NOMO-1 treated with DMSO at 0.1 percent for 48 hours (cell line): Measurements from ENCODE around the gene GIPC3.

ENCODE experiments used
- DNase-seq: peaks from one replicate; lab custom pipeline; 2025; ENCODE audit not compliant: unreplicated experiment; lab: John Stamatoyannopoulos, UW

The GIPC3 gene

DNA sequence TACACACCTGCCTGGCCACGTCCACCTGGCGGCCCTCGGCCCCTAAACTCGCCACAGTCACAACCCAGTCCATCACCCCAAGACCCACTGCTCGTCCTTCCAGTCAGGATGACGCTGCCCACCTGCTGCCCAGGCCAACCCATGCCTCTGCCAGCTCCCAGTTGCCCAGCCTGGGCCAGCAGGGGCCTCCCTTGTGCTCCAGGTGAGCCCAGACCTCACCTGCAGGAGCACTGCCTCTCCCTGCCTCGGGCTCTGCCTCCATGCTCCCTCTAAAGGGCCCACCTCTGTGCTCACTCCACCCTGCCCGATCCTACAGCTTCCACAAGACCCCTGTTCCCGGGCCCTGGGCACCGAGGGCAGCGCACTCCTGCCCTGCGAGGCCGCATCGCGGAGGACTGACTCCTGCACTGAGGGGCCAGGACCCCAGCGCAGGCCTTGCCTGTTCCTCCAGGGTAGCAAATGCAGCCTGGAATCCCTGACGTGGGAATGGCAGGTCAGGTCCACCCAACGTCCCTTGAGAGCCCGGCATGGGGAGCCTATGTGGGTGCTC is 49.3 kb downstream of the GIPC3 start:
- DNase-seq: no peak

DNA sequence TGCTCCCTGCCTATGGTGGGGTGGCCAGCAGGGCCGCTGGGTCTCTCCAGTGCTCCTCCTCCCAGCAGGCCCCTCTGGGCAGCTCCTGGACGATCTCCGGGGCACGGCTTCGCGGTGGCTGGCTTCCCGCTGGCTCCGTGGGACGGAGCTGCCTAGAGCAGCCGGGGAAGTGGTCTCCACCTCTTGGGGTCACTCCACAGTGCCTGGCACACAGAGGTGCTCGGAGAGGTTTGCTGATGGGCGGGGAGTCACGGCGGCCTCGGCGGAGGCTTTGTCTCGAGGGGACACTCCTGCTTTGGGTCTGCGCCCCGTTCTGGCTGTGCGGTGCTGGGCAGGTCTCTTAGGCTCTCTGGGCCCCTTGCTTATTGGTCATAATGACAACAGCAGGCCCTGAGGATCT is 51.2 kb downstream of the GIPC3 start:
- DNase-seq: no peak

DNA sequence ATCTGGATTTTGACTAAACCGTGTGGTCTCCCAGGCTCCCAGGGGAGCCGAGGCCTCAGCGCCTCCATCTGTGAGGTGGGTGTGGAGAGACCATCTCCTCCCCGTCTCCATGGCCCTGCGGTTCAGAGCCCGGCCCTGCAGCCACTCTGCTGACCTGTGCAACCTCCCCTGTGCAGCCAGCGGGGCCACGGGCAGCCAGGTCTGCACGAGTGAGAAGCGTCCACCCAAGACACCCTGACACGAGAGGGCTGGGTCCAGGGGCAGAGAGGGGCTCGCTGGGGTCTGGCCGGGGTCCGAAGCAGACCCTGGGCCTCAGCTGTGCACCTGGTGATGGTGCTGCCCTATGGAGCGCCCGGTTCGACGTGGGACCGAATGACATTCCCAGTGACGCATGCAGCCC is 51.7 kb downstream of the GIPC3 start:
- no peak for DNase-seq

DNA sequence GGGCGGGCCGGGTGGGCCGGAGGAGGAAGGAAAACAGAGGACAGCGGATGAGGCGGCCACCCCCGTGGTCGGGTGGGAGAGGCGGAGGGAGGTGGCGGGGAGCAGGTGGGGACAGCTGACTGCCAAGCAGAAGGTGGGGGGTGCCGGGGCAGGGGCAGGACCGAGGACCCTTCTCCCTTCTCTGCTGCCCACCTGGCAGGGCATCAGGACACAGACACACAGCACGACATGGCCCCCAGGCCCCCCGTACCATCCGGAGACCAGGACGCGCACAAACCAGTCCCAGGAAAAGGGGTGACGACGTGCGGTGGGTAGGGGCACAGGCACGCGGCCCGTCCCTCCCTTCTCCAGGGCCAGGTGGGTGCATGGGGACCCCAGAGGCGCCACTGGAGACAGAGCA is 52.3 kb downstream of the GIPC3 start:
- no peak for DNase-seq

DNA sequence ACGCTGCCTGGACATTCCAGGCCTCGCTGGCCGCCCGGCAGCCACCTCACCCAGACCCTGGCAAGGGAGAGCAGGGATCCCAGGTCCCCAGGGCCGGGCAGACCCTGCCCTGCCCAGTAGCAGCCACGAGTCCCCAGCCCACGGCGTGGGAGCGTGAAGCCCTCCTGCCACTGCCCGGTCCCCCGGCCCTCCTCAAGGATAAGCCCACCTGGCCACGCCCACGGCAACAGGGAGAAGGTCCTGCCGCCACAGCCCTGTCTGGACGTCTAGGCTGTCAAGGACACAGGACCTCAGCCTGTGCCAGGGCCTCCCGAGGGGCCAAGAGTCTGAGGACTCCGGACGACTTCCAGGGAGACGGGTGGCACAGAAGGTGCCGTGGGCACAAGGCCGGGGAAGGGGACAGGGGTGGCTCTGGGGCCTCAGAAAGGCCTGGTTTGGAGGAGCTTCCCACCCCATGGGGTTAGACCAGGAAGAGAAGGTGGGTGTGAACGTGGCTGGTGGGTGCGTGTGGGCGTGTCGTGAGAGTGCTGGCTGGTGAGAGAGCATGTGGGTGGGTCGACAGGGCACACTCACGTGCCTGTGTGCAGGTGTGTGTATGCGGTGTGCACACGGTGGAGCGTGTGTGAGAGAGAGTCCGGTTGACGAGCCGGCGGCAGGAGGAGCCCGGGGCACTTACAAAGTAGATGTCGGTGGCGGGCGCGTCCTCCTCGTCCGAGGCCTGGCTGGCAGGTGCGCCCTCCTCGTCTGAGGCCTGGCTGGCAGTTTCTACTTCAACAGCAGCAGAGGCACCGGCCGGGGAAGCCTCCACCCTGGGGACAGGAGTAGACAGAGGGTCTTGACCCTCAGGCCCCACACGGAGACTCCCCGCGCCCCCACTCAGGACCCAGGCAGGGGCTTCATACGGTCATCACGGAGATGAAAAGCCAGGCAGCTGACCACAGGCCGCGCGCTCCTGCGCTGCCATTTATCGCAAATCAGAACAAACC is 53.2 kb downstream of the GIPC3 start:
- DNase-seq: no peak

DNA sequence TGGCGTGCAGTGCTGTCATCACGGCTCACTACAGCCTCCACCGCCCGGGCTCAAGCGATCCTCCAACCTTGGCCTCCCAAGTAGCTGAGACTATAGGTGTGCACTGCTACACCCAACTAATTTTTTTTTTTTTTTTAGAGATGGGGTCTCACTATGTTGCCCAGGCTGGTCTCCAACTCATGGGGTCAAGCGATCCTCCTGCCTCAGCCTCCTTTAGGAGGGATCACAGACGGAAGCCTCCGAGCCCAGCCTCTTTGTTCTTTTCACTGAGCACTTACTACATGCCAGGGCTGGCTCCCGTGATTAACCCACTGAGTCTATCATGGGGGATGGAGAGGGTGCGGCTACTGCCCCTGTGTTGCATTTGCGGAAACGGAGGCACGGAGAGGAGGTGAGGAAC is 54.2 kb downstream of the GIPC3 start:
- DNase-seq: no peak

DNA sequence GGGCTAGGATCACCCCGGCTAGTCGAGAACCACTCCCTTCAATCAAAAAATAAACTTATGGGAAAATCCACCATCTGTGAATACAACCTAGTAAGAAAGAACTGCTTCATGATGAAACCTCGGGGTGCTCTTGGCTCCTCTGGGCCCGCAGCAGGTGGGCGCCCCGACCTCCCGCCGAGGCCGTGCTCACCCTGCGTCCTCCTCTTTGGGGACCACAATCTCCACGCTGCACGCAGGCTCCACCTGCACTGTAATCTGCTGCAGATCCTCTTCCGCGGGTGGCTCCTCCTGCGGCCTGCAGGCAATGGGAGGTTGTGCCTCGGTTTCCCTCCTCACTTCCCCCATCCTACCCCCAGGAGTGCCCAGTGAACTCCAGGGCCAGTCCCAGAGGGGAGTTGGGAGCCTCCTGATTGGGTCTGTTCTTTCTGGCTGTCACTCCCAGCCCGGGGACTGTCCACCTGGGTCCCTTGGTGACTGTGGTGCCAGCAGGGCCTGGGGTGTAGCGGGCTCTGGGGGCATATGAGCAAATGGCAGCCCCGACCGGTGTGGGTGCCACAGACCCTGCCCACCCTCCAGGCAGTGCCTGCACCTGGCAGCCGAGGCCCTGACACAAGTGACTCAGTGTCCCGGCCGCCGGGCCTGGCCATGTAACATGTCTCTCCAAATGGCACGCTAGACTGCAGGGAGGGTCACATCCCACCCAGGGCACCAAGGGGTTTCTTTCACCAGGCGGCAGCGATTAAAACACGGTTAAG is 56.4 kb downstream of the GIPC3 start:
- DNase-seq: no peak

DNA sequence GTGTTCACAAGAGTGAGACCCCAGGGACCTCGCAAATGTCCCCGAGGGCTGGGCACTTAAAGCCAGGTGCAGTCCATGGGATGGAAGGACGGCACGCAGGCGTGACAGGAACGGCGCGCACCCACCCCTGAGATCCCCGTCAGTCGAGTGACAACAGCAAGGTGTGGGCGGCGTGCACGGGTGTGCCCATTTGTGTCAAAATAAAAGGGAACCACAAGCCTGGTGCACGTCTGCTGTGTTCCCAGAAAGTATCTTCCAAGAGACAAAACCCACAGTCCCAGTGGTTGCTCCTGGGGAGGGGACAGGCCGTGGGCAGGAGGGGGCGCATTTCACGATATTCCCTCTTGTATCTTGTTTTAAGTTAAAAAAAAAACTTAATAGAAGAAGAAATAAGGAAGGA is 57.0 kb downstream of the GIPC3 start:
- no peak for DNase-seq
